ENCODE data around the gene HEATR9. TPM values are rescaled to one million over a fixed set of nuclear protein-coding genes. Genes with fewer than 3 reads are reported as not detected.
"Not testable (repeated sequence)": the region's sequence is repeated elsewhere in the genome, so short reads cannot be mapped to it uniquely, and the experiment has no call there.

HEATR9 gene
- under 1 TPM; 0.08 to 0.28 (median 0.16) TPM for polyA plus RNA-seq (ENCODE audit: insufficient read depth in 1 of 5, insufficient read length in 5 of 5, low replicate concordance in 1 of 5)
- long read RNA-seq, donor 1: 0 reads
- long read RNA-seq, donor 2: 0 reads
- long read RNA-seq, donor 3: 0 reads
- long read RNA-seq, donor 4: 0 reads
- long read RNA-seq, donor 5: 0 reads
- long read RNA-seq, donor 6: 0 reads
- long read RNA-seq, donor 7: 0 reads
- long read RNA-seq, donor 8: 0 reads

DNA sequence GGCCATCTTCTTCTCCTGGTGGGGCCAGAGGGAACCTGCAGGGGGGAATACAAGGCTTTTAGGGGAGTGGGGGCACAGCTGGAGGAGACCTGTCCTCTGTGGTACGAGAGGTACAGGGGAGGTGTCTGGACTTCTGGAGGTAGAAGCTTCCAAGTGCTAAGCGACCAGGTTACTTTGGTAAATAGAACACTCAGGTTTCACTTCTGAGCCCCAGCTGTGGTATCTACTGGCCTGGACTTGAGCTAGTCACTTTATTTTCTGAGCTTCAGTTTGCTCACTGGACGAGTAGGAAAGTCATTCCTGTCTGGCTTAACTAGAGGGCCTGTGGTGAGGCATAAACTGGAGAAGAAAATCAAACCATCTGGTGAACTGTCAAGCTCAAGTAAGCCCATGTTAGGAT is at the start of gene HEATR9:
Gene HEATR9, minus strand, starts transcription at position 155 of the 400 bp plus-strand sequence. Its CDS starts 149 bp downstream, at position 6.
- no peak for DNase-seq

GRCh38 chr17:35917519-35918213 is 49.0 kb upstream of the HEATR9 start:
- no peak for DNase-seq

DNA sequence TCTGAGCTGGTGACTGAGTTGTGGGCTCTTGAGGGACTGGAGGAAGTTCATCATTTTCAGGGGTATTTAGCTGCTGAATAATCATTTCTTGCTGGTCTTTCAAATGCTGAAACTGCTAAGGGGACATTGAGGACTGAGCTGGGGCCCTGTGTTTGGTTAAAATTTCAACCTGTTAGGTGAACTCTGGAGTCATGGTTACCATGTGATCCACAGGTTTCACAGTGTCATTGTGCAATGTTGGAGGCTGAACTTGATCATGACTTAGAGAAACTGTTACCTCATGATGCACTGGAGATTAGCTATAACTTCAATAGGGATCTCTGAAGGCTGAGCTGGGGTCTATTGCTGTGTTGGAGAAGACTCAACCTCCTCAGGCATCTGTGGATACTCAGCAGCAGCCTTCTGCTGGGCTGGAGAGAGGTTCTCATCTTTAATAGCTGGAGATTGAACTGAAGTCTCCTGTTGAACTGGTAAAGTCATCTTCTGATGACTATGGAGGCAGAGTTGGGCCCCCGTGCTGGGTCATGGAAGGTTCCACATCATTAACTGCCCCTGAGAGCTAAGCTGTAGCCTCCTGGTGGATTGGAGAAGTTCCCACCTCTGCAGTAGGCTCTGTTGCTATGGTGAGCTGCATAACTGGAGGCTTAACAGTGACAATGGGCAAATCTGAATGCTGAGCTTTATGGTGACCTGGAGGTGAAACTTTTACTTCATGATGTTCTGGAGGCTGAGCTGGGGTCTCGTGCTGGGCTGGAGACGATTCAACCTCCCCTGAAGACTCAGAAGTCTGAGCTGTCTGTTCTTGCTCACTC is 46.7 kb upstream of the HEATR9 start:
- no peak for DNase-seq

GRCh38 chr17:35914354-35914753 is 45.7 kb upstream of the HEATR9 start:
- DNase-seq: no peak

DNA sequence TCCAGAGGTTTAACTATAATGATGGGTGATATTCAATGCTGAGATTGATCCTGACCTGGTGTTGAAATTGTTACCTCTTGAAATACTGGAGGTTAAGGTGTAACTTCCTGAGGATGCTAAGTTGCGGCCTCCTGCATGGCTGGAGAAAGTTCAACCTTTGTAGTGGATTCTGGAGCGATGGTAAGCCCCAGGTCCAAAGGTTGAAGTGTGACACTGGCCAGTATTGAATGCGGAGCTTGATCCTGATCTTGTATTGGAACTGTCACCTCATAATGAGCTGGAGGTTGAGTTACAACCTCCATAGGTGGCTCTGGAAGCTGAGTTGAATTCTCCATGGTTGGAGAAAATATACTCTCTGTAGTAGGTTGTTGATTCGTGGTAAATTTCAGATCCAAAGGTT is 44.9 kb upstream of the HEATR9 start:
- no peak for DNase-seq

- DNase-seq: no peak
Measured at GRCh38 chr17:35912942-35913341, 44.3 kb upstream of the HEATR9 start.

DNA sequence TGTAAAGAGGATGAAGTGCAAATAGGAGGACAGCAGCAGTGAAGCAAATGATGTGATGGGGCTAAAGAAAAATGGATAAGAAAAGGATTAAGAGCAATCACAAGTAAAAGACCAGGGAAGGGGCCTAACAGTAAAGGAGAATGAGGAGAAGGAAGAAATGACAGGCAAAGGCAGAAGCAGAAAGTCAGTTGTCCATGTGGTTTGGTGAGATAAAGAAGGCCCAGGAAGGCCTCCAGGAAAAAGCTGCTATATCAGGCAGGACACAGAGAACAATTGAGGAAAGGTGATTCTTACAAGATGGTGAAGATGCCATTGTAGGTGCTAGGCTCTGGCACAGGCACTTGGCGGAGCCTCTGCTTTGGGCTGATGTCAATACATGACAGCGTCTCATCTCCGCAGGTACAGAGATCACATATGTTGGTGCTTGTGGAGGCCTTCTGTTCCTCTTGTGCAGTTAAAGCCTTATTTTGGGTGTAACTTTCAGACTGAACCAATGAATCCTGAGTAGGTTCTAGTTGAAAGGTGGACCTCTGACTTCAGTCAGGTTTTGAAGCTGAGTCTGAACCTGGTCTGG is 43.7 kb upstream of the HEATR9 start:
- DNase-seq: no peak

- DNase-seq: no peak
Measured at GRCh38 chr17:35909408-35909807, 40.7 kb upstream of the HEATR9 start.

DNA sequence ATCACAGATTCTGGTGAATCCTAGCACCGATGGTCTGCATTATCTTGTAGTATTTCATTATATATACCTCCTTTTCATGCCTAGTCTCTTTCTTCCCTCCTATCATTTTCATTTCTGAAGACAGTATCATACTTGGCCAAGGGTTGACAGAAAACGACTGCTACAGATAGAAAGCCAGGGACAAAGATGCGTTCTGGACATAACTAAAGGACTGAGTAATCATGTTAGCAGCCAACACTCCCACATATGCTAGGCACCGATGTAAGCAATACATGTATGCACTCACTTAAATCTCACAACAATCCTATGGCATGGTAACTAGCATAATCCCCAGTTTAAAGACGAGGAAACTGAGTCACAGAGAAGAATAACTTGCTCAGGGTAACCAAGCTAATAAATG is 39.0 kb upstream of the HEATR9 start:
- DNase-seq: no peak

- no peak for DNase-seq
Measured at GRCh38 chr17:35906926-35907637, 38.4 kb upstream of the HEATR9 start.

DNA sequence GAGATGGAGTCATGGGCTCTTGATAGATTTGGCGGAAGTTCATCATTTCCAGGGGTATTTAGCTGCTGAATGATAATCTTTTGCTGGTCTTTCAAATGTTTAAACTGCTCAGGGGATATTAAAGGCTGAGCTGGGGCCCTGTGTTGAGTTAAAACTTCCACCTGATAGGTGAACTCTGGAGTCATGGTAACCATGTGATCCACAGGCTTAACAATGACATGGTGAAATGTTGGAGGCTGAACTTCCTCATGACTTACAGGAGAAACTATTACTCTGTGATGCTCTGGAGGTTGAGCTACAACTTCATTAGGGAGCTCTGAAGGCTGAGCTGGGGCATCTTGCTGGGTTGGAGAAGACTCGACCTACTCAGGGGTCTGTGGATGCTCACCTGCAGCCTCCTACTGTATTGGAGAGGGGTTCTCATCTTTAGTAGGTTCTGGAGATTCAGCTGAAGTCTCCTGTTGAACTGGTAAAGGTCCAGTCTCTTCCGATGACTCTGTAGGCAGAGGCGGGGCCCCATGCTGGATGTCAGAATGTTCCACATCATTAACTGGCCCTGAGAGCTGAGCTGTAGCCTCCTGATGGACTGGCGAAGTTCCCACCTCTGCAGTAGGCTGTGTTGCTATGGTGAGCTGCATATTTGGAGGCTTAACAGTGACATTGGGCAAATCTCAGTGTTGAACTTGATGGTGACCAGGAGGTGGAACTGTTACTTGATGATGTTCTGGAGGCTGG is 37.7 kb upstream of the HEATR9 start:
- DNase-seq: no peak

- no peak for DNase-seq
Measured at GRCh38 chr17:35903451-35903850, 34.8 kb upstream of the HEATR9 start.

- DNase-seq: no peak
Measured at GRCh38 chr17:35901631-35902175, 33.0 kb upstream of the HEATR9 start.

DNA sequence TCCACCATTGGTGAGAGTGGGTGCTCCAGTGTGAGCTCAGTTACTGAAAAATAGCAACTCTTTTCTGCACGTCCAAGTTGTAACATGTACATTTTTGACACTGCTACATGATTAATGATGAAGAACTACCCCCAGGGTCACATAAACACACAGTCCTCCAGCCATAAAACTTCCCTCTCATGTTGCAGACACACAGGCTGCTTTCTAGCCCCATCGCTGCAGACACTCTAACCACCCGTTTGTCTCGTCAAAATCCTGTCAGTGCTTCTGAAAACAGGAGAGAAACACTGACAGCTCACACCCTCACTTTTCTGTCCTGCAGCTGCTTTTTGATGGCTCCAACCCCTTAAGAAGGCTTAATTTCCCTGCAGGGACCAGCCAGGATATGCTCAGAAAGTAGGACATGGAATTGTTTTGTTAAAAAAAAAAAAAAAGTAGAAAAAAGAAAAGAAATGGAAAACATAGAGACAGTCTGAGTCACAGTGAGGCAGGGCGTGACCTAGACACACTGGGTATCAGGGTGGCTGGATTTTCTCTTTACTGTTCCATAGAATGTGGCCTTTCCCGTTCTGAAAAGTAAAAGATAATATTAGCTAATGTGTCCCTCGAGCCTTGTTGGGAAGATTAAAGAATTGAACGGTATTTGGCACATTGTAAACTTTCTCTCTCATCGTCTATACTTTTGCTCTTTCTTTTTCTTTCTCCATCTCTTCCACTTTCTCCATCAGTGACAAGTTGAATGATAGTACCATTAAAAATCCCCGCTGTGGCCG is 32.2 kb upstream of the HEATR9 start:
- DNase-seq: no peak

DNA sequence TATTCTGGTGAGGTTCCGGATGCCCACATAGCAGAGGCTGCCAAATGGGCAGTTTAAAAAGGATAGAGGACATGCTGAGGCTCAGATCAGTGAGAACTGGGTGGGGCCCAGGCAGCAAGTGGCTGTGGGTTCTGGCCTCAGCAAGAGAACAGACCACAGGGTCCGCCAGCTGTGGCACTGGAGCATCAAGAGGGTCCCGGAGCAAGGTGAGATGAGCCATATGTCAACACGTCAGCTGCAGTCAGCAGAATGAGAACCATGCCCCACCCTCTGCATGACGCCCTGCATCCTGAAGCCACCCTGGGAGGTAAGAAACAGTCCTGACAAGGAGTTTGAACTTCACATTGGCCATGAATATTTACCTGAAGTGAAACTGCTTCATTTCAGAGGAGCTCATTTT is 31.6 kb upstream of the HEATR9 start:
- no peak for DNase-seq

DNA sequence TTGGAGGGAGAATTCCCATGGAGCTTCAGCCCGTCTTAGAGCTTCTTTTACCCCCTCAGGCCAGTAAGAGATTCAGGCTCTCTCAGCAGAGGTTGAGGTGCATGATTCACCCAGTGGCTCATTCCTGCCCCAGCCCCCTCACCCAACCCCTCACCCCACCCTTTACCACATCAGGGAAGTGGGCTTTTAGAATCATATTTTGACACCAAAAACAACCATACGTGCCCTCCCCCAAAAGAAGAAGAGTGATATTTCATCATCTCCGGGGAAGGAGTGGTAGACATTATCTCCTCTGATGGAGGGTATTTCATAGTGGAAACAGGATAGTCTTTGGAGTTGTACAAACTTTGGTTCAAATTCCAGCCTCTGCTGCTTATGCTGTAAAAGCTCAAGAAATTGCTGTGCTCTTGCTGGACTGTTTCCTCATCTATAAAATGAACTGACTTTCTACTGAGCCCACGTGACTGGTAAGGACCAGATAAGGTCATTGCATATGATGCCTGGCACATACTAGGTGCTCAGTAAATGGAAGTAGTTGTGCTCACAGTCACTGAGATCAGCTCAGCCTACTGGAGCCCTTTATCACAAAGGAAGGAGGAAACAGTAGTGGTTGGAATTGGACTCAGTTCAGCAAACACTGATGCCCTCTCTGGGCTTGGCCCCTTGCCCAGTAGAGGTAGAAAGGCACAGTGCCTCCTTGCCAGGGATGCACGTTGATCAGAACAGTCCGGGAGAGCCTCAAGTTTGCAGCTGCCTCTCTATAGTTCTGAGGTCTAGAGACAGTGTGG is 29.8 kb upstream of the HEATR9 start:
- DNase-seq: no peak

DNA sequence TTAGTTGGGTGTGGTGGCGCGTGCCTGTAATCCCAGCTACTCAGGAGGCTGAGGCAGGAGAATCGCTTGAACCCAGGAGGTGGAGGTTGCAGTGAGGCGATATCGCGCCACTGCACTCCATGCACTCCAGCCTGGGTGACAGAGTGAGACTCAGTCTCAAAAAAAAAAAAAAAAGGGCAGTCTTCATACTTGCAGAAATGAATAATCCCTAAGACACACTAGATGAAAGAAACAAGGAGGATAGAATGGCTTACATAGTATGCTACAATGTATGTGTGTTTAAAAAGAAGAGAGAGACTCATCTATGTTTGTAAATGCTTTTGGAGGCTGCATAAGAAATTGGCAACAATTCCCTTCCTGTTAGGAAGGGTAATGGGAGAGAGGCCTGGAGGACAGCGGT is 29.1 kb upstream of the HEATR9 start:
- not testable (repeated sequence) for DNase-seq

DNA sequence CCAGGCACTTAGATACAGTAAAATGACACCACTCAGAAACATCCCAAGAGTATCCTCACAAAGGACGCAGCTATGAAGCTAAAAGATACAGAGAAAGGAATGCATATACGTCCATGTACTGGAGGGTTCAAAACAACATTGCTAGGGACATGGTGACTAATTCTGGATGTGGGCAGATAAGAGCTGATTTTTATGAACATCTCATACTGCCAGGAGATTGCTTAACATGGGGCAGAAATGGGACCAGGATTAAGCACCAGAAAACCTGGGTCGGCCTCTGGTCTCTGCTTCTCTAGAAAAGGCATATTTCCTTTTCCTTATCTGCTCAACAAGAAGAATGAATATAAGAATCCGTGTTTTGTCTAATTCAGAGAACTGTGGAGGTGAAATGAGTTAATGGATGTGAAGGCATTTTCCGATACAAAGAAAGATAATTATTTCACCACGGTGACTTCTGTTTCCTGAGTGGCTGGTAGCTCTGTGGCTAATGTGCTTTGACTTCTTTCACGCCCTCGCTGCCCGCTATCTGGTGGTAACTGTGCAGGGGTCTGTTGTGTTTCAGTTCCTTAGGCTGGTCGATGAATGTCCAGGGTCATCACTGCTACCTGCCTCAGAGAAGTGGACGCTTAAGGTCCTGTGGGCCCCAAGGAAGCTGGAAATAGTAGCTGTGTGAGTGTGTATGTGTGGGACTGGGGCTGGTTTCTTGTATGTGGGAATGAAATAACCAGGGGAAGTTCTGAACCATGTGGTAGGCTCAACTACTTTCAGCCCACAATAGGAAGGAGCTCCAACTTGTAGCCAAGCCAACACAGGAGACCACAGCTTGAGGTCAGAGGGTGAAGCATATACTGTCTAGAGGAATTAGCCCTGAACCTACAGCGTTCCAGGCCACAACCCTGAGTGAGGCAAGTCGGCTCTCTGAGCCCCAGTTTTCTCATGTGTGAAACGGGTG is 27.2 kb upstream of the HEATR9 start:
- DNase-seq: no peak

Data from right lung (tissue), 10 donors.